Measurements from ENCODE around the gene MYH7B. TPM values are rescaled to one million over a fixed set of nuclear protein-coding genes. Genes with fewer than 3 reads are reported as not detected.

Gene MYH7B
- 0.22 TPM in 1 of 2 replicates, not detected in the other for total RNA-seq (2012; rRNA removed)

- peak within 1 kb of the TSS; percentile 87 for H3K4me3 ChIP-seq (ENCODE audit: low read length)
- H3K36me3 ChIP-seq (ENCODE audit: insufficient read depth, low read length) = peaks cover 5% of the 10 kb centered on the region
- peak within 1 kb of the TSS; percentile 92 for H3K4me2 ChIP-seq (ENCODE audit: low read length)
- H3K4me1 ChIP-seq (ENCODE audit: control insufficient read depth, insufficient read depth, low read length) = peaks cover 5% of the 10 kb centered on the region
- peak within 1 kb of the TSS; percentile 96 for H3K9ac ChIP-seq (ENCODE audit: low read depth, low read length)
- H3K9me3 ChIP-seq (replicated peaks; ENCODE audit: low read length) = no peaks in the 10 kb centered on the region
- H3K27me3 ChIP-seq (ENCODE audit: control insufficient read depth, insufficient read depth, low read length) = no peaks in the 10 kb centered on the region
Observed at GRCh38 chr20:34955231-34956040, at the start of gene MYH7B, which contains the start of gene GSS. MYH7B (plus strand) TSS chr20:34955868; CDS start chr20:34978006, 22,138 bp downstream. GSS (minus strand) TSS chr20:34955806; CDS start chr20:34951852, 3,954 bp downstream.

- no peaks in the 10 kb centered on the region for H3K27me3 ChIP-seq (ENCODE audit: control insufficient read depth, insufficient read depth, low read length)
- no peaks in the 10 kb centered on the region for H3K9me3 ChIP-seq (replicated peaks; ENCODE audit: low read length)
- no peaks in the 10 kb centered on the region for H3K36me3 ChIP-seq (ENCODE audit: insufficient read depth, low read length)
- H3K4me3 ChIP-seq (ENCODE audit: low read length) = no peak overlapping the region
- H3K4me1 ChIP-seq (ENCODE audit: control insufficient read depth, insufficient read depth, low read length) = peaks cover 16% of the 10 kb centered on the region
- peak overlapping the region; percentile 38 for H3K4me2 ChIP-seq (ENCODE audit: low read length)
- peak overlapping the region; percentile 24 for H3K9ac ChIP-seq (ENCODE audit: low read depth, low read length)
Observed at GRCh38 chr20:34907616-34908469, 47.8 kb upstream of the MYH7B start.

- Histone ChIP-seq H3K36me3 (ENCODE audit: insufficient read depth, low read length) (no peaks in the 10 kb centered on the region), H3K27me3 (ENCODE audit: control insufficient read depth, insufficient read depth, low read length) (no peaks in the 10 kb centered on the region), H3K9me3 (replicated peaks; ENCODE audit: low read length) (no peaks in the 10 kb centered on the region), H3K9ac (ENCODE audit: low read depth, low read length) (no peak overlapping the region), H3K4me1 (ENCODE audit: control insufficient read depth, insufficient read depth, low read length) (no peaks in the 10 kb centered on the region), H3K4me3 (ENCODE audit: low read length) (no peak overlapping the region), H3K4me2 (ENCODE audit: low read length) (no peak overlapping the region)
Observed at GRCh38 chr20:34915131-34915530, 40.5 kb upstream of the MYH7B start.

- H3K9me3 ChIP-seq (replicated peaks; ENCODE audit: low read length) = no peaks in the 10 kb centered on the region
- H3K27me3 ChIP-seq (ENCODE audit: control insufficient read depth, insufficient read depth, low read length) = no peaks in the 10 kb centered on the region
- H3K4me2 ChIP-seq (ENCODE audit: low read length) = no peak overlapping the region
- no peaks in the 10 kb centered on the region for H3K4me1 ChIP-seq (ENCODE audit: control insufficient read depth, insufficient read depth, low read length)
- no peak overlapping the region for H3K9ac ChIP-seq (ENCODE audit: low read depth, low read length)
- peaks cover under 1% of the 10 kb centered on the region for H3K36me3 ChIP-seq (ENCODE audit: insufficient read depth, low read length)
- H3K4me3 ChIP-seq (ENCODE audit: low read length) = no peak overlapping the region
Observed at GRCh38 chr20:34915749-34916455, 39.8 kb upstream of the MYH7B start.

GRCh38 chr20:34916774-34917354, 38.8 kb upstream of the MYH7B start:
- peaks cover 10% of the 10 kb centered on the region for H3K36me3 ChIP-seq (ENCODE audit: insufficient read depth, low read length)
- H3K4me1 ChIP-seq (ENCODE audit: control insufficient read depth, insufficient read depth, low read length) = peaks cover 3% of the 10 kb centered on the region
- H3K9me3 ChIP-seq (replicated peaks; ENCODE audit: low read length) = no peaks in the 10 kb centered on the region
- H3K27me3 ChIP-seq (ENCODE audit: control insufficient read depth, insufficient read depth, low read length) = no peaks in the 10 kb centered on the region
- H3K9ac ChIP-seq (ENCODE audit: low read depth, low read length) = no peak overlapping the region
- H3K4me2 ChIP-seq (ENCODE audit: low read length) = no peak overlapping the region
- no peak overlapping the region for H3K4me3 ChIP-seq (ENCODE audit: low read length)

GRCh38 chr20:34920055-34920454, 35.6 kb upstream of the MYH7B start:
- H3K4me3 ChIP-seq (ENCODE audit: low read length) = no peak overlapping the region
- peaks cover 18% of the 10 kb centered on the region for H3K4me1 ChIP-seq (ENCODE audit: control insufficient read depth, insufficient read depth, low read length)
- no peak overlapping the region for H3K9ac ChIP-seq (ENCODE audit: low read depth, low read length)
- no peak overlapping the region for H3K4me2 ChIP-seq (ENCODE audit: low read length)
- H3K36me3 ChIP-seq (ENCODE audit: insufficient read depth, low read length) = peaks cover 18% of the 10 kb centered on the region
- no peaks in the 10 kb centered on the region for H3K27me3 ChIP-seq (ENCODE audit: control insufficient read depth, insufficient read depth, low read length)
- no peaks in the 10 kb centered on the region for H3K9me3 ChIP-seq (replicated peaks; ENCODE audit: low read length)

- Histone ChIP-seq H3K9ac (ENCODE audit: low read depth, low read length) (no peak overlapping the region), H3K27me3 (ENCODE audit: control insufficient read depth, insufficient read depth, low read length) (no peaks in the 10 kb centered on the region), H3K4me3 (ENCODE audit: low read length) (no peak overlapping the region), H3K36me3 (ENCODE audit: insufficient read depth, low read length) (peaks cover 27% of the 10 kb centered on the region), H3K4me2 (ENCODE audit: low read length) (no peak overlapping the region), H3K4me1 (ENCODE audit: control insufficient read depth, insufficient read depth, low read length) (peaks cover 18% of the 10 kb centered on the region), H3K9me3 (replicated peaks; ENCODE audit: low read length) (no peaks in the 10 kb centered on the region)
Observed at GRCh38 chr20:34921436-34921835, 34.2 kb upstream of the MYH7B start.

GRCh38 chr20:34922654-34923381, 32.9 kb upstream of the MYH7B start:
- no peaks in the 10 kb centered on the region for H3K9me3 ChIP-seq (replicated peaks; ENCODE audit: low read length)
- peaks cover 37% of the 10 kb centered on the region for H3K36me3 ChIP-seq (ENCODE audit: insufficient read depth, low read length)
- no peaks in the 10 kb centered on the region for H3K27me3 ChIP-seq (ENCODE audit: control insufficient read depth, insufficient read depth, low read length)
- H3K9ac ChIP-seq (ENCODE audit: low read depth, low read length) = no peak overlapping the region
- H3K4me2 ChIP-seq (ENCODE audit: low read length) = peak overlapping the region; percentile 31
- peaks cover 18% of the 10 kb centered on the region for H3K4me1 ChIP-seq (ENCODE audit: control insufficient read depth, insufficient read depth, low read length)
- H3K4me3 ChIP-seq (ENCODE audit: low read length) = no peak overlapping the region

- no peaks in the 10 kb centered on the region for H3K27me3 ChIP-seq (ENCODE audit: control insufficient read depth, insufficient read depth, low read length)
- no peak overlapping the region for H3K4me3 ChIP-seq (ENCODE audit: low read length)
- peaks cover 41% of the 10 kb centered on the region for H3K36me3 ChIP-seq (ENCODE audit: insufficient read depth, low read length)
- no peak overlapping the region for H3K9ac ChIP-seq (ENCODE audit: low read depth, low read length)
- H3K9me3 ChIP-seq (replicated peaks; ENCODE audit: low read length) = no peaks in the 10 kb centered on the region
- no peak overlapping the region for H3K4me2 ChIP-seq (ENCODE audit: low read length)
- H3K4me1 ChIP-seq (ENCODE audit: control insufficient read depth, insufficient read depth, low read length) = peaks cover 18% of the 10 kb centered on the region
Observed at GRCh38 chr20:34923414-34923813, 32.3 kb upstream of the MYH7B start.

- no peak overlapping the region for H3K4me3 ChIP-seq (ENCODE audit: low read length)
- H3K9ac ChIP-seq (ENCODE audit: low read depth, low read length) = no peak overlapping the region
- no peak overlapping the region for H3K4me2 ChIP-seq (ENCODE audit: low read length)
- no peaks in the 10 kb centered on the region for H3K9me3 ChIP-seq (replicated peaks; ENCODE audit: low read length)
- no peaks in the 10 kb centered on the region for H3K27me3 ChIP-seq (ENCODE audit: control insufficient read depth, insufficient read depth, low read length)
- peaks cover 18% of the 10 kb centered on the region for H3K4me1 ChIP-seq (ENCODE audit: control insufficient read depth, insufficient read depth, low read length)
- peaks cover 57% of the 10 kb centered on the region for H3K36me3 ChIP-seq (ENCODE audit: insufficient read depth, low read length)
Observed at GRCh38 chr20:34925341-34925740, 30.3 kb upstream of the MYH7B start.

All from skeletal muscle satellite cell (primary cell).